Measurements from ENCODE around the gene RAB36. TPM values are rescaled to one million over a fixed set of nuclear protein-coding genes. Genes with fewer than 3 reads are reported as not detected.

Gene RAB36
- polyA plus RNA-seq, 4 donors, result 6.8 to 18.0 (median 14.6) TPM

GRCh38 chr22:23197836-23198235, 52.6 kb downstream of the RAB36 start:
- DNase-seq (ENCODE audit: low read depth in 4 of 4, low spot score in 3 of 4), result no peak

- DNase-seq (ENCODE audit: low read depth in 4 of 4, low spot score in 3 of 4), result no peak
Observed at GRCh38 chr22:23199159-23199558, 53.9 kb downstream of the RAB36 start.

GRCh38 chr22:23200898-23201297, 55.6 kb downstream of the RAB36 start:
- DNase-seq (ENCODE audit: low read depth in 4 of 4, low spot score in 3 of 4), result no peak

- DNase-seq (ENCODE audit: low read depth in 4 of 4, low spot score in 3 of 4), result no peak
Observed at GRCh38 chr22:23202812-23203451, 57.7 kb downstream of the RAB36 start.

GRCh38 chr22:23203452-23204124, 58.3 kb downstream of the RAB36 start:
- DNase-seq (ENCODE audit: low read depth in 4 of 4, low spot score in 3 of 4), result no peak

GRCh38 chr22:23204125-23204488, 58.8 kb downstream of the RAB36 start:
- DNase-seq (ENCODE audit: low read depth in 4 of 4, low spot score in 3 of 4), result no peak

- DNase-seq (ENCODE audit: low read depth in 4 of 4, low spot score in 3 of 4), result no peak
Observed at GRCh38 chr22:23204541-23205157, 59.4 kb downstream of the RAB36 start.

- no peak for DNase-seq (ENCODE audit: low read depth in 4 of 4, low spot score in 3 of 4)
Observed at GRCh38 chr22:23205339-23206049, 60.2 kb downstream of the RAB36 start.

- DNase-seq (ENCODE audit: low read depth in 4 of 4, low spot score in 3 of 4), result no peak
Observed at GRCh38 chr22:23206915-23207314, 61.6 kb downstream of the RAB36 start.

- DNase-seq (ENCODE audit: low read depth in 4 of 4, low spot score in 3 of 4), result no peak
Observed at GRCh38 chr22:23207729-23208393, 62.6 kb downstream of the RAB36 start.

GRCh38 chr22:23210428-23211170, 65.3 kb downstream of the RAB36 start:
- no peak for DNase-seq (ENCODE audit: low read depth in 4 of 4, low spot score in 3 of 4)

GRCh38 chr22:23211622-23212021, 66.3 kb downstream of the RAB36 start:
- no peak for DNase-seq (ENCODE audit: low read depth in 4 of 4, low spot score in 3 of 4)

- DNase-seq (ENCODE audit: low read depth in 4 of 4, low spot score in 3 of 4), result no peak
Observed at GRCh38 chr22:23212061-23213021, 67.1 kb downstream of the RAB36 start.

GRCh38 chr22:23213022-23213555, 67.8 kb downstream of the RAB36 start:
- DNase-seq (ENCODE audit: low read depth in 4 of 4, low spot score in 3 of 4), result no peak

GRCh38 chr22:23213581-23214334, 68.5 kb downstream of the RAB36 start:
- no peak for DNase-seq (ENCODE audit: low read depth in 4 of 4, low spot score in 3 of 4)

Data from left renal pelvis (tissue), 4 donors.